Left lung (tissue), 10 donors: ENCODE measurements around the gene XYLT2. TPM values are rescaled to one million over a fixed set of nuclear protein-coding genes. Genes with fewer than 3 reads are reported as not detected.

ENCODE experiments used
- ATAC-seq: fragments of 200-7000 bp; cut with Tn5 transposase; one replicate; pipeline ENCODE4 v1.9.1; 2020; ENCODE audit warnings: moderate library complexity
- DNase-seq, 4 donors: peaks; one replicate each; pipeline ENCODE4 v3.0.0-alpha.2; 2013 to 2020
- H3K27ac ChIP-seq, 2 donors: fragments of 200-600 bp; sonication (generic) in 1 of 2; one replicate each; pipeline versions ENCODE4 v1.5.0 to v1.8.0; 2020 to 2021
- H3K27me3 ChIP-seq, 2 donors: fragments of 200-600 bp; sonication (generic) in 1 of 2; one replicate each; pipeline versions ENCODE4 v1.5.0 to v1.8.0; 2020 to 2021
- H3K36me3 ChIP-seq, 2 donors: fragments of 200-600 bp; sonication (generic) in 1 of 2; one replicate each; pipeline versions ENCODE4 v1.5.0 to v1.8.0; 2020 to 2021
- H3K4me1 ChIP-seq, 2 donors: fragments of 200-600 bp; one replicate each; pipeline ENCODE4 v1.8.0; 2021
- H3K4me3 ChIP-seq, 2 donors: fragments of 200-600 bp; sonication (generic) in 1 of 2; one replicate each; pipeline versions ENCODE4 v1.5.0 to v1.8.0; 2020 to 2021; ENCODE audit warnings: mild to moderate bottlenecking in 1 of 2
- H3K9me3 ChIP-seq, 2 donors: fragments of 200-600 bp; sonication (generic) in 1 of 2; one replicate each; pipeline versions ENCODE4 v1.5.0 to v1.8.0; 2020 to 2021
- intact Hi-C, 2 donors: fragments of 100-400 bp; cut with DNase I; formaldehyde crosslinking; loops; one replicate each; pipeline versions ENCODE4 v1.11.2 to v1.14.2; 2022
- polyA plus RNA-seq, 6 donors: library from polyadenylated mRNA; unstranded; fragments of 120-200 nt; gene quantifications; one replicate each; pipeline ENCODE4 v1.2.1, GENCODE V29; 2013; ENCODE audit not compliant: insufficient read length in 6 of 6
- total RNA-seq, 2 donors: library from RNA; stranded (reverse); fragmentation: NEBNext Ultra II Directional; extraction: Animal tissue kit (Norgen Biotek cat#: 25700); gene quantifications; one replicate each; pipeline ENCODE4 v1.2.1, GENCODE V29; 2021
- TF ChIP-seq, protein P1 (sequence below), 2 donors: fragments of 200-600 bp; sonication (generic) in 1 of 2; IDR thresholded peaks; one replicate each; pipeline versions ENCODE4 v1.5.0 to v1.8.0; 2021; ENCODE audit warnings: antibody characterized with exemption in 2 of 2
- donor health status: DM: no; HTN: yes; CAD: no.
- donor health status: DM: no; HTN: no; CAD: no.

The XYLT2 gene
- total and polyA plus RNA-seq, 8 donors, result 18.6 to 25.0 (median 21.4) TPM

DNA sequence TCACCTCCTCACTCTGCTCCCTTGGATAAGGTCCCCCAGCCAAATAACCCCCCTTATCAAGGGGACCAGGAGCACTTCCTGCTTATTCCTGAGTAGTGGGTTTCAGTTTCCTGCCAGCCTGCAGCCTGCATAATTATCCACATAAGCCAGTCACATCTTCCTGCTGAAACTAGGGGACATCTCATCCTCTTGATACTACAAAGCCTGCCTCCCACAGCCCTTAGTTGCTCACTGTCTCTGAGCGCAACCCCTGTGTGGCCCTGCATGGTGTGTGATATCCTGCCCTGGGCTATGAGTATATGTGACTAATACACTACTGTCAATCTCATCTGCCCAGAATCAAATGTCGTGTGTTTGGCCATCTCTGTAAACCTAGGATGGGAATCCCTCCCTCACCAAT is 8.0 kb upstream of the XYLT2 start:
- intact Hi-C loops, result no loop called here

DNA sequence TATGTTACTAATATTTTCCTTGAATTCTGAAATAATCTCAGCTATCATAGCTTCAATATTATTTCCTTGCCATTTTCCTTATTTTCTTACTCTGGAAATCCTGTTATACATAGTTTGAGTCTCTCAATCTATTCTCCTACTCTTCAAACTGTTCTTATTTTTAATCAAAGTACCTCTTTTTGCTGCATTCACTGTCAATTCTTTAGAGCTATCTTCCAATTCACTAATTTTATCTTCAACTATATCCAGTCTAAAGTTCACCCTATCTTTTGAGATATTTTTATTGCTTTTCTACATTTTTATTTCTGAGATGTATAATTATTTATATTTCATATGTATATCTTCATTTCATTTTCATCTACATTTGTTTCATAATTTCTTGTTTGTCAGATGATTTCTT is 7.3 kb upstream of the XYLT2 start:
- Histone ChIP-seq H3K27me3 (peaks cover 0 to 4% of the 10 kb centered on the region in 2 donors), H3K4me3 (no peak overlapping the region), H3K9me3 (peaks cover 0 to 3% of the 10 kb centered on the region in 2 donors), H3K4me1 (no peaks in the 10 kb centered on the region), H3K36me3 (no peaks in the 10 kb centered on the region), H3K27ac (no peak overlapping the region)
- TF ChIP-seq, protein P1, sequence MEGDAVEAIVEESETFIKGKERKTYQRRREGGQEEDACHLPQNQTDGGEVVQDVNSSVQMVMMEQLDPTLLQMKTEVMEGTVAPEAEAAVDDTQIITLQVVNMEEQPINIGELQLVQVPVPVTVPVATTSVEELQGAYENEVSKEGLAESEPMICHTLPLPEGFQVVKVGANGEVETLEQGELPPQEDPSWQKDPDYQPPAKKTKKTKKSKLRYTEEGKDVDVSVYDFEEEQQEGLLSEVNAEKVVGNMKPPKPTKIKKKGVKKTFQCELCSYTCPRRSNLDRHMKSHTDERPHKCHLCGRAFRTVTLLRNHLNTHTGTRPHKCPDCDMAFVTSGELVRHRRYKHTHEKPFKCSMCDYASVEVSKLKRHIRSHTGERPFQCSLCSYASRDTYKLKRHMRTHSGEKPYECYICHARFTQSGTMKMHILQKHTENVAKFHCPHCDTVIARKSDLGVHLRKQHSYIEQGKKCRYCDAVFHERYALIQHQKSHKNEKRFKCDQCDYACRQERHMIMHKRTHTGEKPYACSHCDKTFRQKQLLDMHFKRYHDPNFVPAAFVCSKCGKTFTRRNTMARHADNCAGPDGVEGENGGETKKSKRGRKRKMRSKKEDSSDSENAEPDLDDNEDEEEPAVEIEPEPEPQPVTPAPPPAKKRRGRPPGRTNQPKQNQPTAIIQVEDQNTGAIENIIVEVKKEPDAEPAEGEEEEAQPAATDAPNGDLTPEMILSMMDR (IDR thresholded peaks at IDR 0.05), result no peak
- ATAC-seq, result no peak
- intact Hi-C loops, result no loop called here
- no peak for DNase-seq

More for the DNA sequence above, 8.0 kb upstream of the XYLT2 start:
- H3K27ac ChIP-seq, result no peak overlapping the region
- H3K9me3 ChIP-seq, result peaks cover 0 to 3% of the 10 kb centered on the region in 2 donors
- no peak overlapping the region for H3K4me3 ChIP-seq
- no peaks in the 10 kb centered on the region for H3K36me3 ChIP-seq
- ATAC-seq (no peak), DNase-seq (no peak)
- TF ChIP-seq, protein P1 (IDR thresholded peaks at IDR 0.05), result no peak
- H3K27me3 ChIP-seq, result peaks cover 0 to 4% of the 10 kb centered on the region in 2 donors
- no peaks in the 10 kb centered on the region for H3K4me1 ChIP-seq

DNA sequence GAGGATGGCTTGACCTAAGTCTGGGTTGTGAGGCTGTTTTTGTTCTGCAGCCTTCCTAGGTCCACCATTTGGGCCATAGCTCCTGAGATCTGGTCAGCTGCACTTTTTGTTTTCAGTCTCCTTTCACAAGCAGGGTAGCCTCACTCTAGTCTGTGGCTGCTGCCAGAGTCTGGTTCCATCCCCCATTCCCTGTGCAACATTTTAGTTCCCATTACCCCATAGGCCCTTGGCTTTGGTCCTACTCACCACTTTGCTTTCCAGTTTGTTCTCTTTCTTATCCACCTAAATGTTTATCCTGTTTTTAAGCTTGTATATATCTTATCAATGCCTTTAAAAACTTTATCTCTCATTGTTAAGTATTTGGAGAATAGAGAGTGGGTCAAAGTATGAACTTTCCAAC is 6.5 kb upstream of the XYLT2 start:
- no peak overlapping the region for H3K27ac ChIP-seq
- TF ChIP-seq, protein P1 (IDR thresholded peaks at IDR 0.05), result no peak
- H3K4me1 ChIP-seq, result no peaks in the 10 kb centered on the region
- intact Hi-C loops, result no loop called here
- H3K27me3 ChIP-seq, result peaks cover 0 to 4% of the 10 kb centered on the region in 2 donors
- no peaks in the 10 kb centered on the region for H3K36me3 ChIP-seq
- peaks cover 0 to 3% of the 10 kb centered on the region in 2 donors for H3K9me3 ChIP-seq
- DNase-seq (no peak), ATAC-seq (no peak)
- no peak overlapping the region for H3K4me3 ChIP-seq

DNA sequence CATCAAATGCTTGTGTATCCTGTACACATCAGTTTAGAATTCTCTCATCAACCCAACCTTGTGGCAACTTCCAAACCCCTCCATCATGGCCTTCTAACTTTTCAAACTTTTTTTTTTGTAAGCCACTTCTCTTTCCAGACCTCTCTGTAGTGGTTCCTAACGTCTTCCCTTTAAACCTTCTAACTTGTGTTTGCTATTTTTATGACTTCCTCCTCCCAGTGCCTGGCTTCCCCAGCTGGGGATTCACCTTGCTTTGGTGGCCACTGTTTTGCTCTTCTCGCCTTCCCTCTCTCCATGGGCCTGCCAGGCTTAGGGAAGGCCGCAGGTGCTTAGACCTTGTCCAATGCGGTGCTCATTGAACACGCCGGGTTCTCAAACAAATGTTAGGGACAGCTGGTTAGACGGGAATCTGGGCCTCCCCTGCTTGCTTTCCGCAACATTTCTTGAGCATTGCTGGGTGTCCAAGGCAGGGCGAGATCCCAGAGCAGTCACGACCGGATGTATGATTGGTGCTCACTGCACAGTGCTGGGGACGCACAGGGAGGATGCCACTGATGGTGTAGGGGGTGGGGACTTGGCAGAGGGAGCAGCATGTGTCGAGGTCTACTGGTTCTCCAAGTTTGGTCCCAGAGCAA is 1.1 kb upstream of the XYLT2 start:
- TF ChIP-seq, protein P1 (IDR thresholded peaks at IDR 0.05), result no peak

DNA sequence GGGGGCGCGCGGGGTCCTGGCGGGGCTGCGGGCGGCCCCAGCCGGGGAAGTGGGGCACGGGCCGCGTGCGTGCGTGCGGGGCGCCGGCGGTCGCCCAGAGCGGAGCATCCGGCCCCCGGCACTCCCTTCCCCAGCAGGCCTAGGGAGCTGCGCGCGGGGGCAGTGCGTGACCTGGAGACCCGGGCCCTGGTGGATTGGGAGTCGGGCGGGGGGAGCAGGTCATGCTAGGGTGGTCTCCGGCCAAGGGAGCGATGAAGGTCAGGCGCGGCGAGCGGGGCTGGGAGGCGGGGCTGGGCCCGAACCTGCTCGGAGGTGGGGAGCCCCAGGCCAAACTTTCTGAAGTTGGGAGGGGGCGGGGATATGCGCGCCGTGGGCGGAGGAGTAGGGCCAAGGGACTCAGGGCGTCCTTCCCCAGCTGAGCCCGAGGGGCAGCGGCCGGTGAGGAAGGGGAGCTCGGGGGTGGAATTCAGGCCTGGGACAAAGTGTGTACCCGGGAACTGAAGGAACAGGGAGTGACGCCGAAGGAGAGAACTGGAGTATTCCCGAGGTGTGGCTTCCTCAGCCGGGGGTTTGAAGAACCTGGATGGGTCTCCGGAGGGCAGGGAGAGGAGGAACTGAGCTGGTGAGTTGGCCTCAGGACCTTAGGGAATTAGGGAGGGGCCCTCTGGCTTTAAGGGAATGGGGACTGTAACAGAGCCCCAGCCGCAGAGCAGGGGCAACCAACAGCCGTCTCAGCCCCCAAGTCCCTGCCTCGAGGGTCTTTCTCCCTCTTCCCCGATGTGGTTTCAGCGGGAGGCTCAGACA is 589 bp downstream of the XYLT2 start:
- H3K9me3 ChIP-seq, result no peaks in the 10 kb centered on the region
- TF ChIP-seq, protein P1 (IDR thresholded peaks at IDR 0.05), result no peak
- peaks cover 15 to 34% of the 10 kb centered on the region in 2 donors for H3K4me1 ChIP-seq
- no peaks in the 10 kb centered on the region for H3K27me3 ChIP-seq
- H3K4me3 ChIP-seq, result peak overlapping the region; percentile 67
- no peaks in the 10 kb centered on the region for H3K36me3 ChIP-seq
- H3K27ac ChIP-seq, result peak overlapping the region in 1 of 2 donors; percentile 1
- peak; percentile 49 for ATAC-seq
- DNase-seq, result peak in 2 of 4 donors; percentile 60 to 87
- intact Hi-C loops, result no loop called here

More for the DNA sequence above, 1.1 kb upstream of the XYLT2 start:
- intact Hi-C loops, result no loop called here
- Histone ChIP-seq H3K4me1 (peaks cover 15 to 34% of the 10 kb centered on the region in 2 donors), H3K27ac (no peak overlapping the region), H3K27me3 (no peaks in the 10 kb centered on the region), H3K9me3 (no peaks in the 10 kb centered on the region), H3K4me3 (no peak overlapping the region), H3K36me3 (no peaks in the 10 kb centered on the region)
- ATAC-seq (no peak), DNase-seq (no peak)
